MG63 (cell line): ENCODE measurements around the gene HERC2. TPM values are rescaled to one million over a fixed set of nuclear protein-coding genes. Genes with fewer than 3 reads are reported as not detected.
"Not testable (repeated sequence)": the region's sequence is repeated elsewhere in the genome, so short reads cannot be mapped to it uniquely, and the experiment has no call there.

Source experiments
- DNase-seq: peaks from one replicate; pipeline ENCODE4 v3.0.0-alpha.2; 2020
- H3K27me3 ChIP-seq: fragments of 250-450 bp; sonication (Bioruptor Pico); 2 replicates; pipeline ENCODE4 v1.5.1; 2020; ENCODE audit warnings: mild to moderate bottlenecking, moderate library complexity
- H3K36me3 ChIP-seq: fragments of 250-450 bp; sonication (Bioruptor Pico); 2 replicates; pipeline ENCODE4 v1.5.1; 2020; ENCODE audit warnings: mild to moderate bottlenecking, moderate library complexity
- H3K4me3 ChIP-seq: fragments of 250-450 bp; sonication (Bioruptor Pico); 2 replicates; pipeline ENCODE4 v1.5.1; 2020; ENCODE audit warnings: mild to moderate bottlenecking, moderate library complexity
- H3K9me3 ChIP-seq: fragments of 250-450 bp; sonication (Bioruptor Pico); 2 replicates; pipeline ENCODE4 v1.5.1; 2020; ENCODE audit warnings: mild to moderate bottlenecking, moderate library complexity
- total RNA-seq: library from RNA; depleted of rRNA; stranded (reverse); fragments of >200 nt; shearing (Covaris generic); gene quantifications from 2 replicates; pipeline ENCODE4 v1.2.3, GENCODE V29; 2014; ENCODE audit warnings: low replicate concordance

Gene HERC2
- total RNA-seq, 1 experiment from 2014 or later: 27.5 TPM

GRCh38 chr15:28131946-28132345 lies 190.0 kb downstream of the HERC2 start:
- H3K9me3 ChIP-seq: no peaks in the 10 kb centered on the region
- no peak for DNase-seq
- H3K36me3 ChIP-seq: peaks cover 17% of the 10 kb centered on the region
- H3K4me3 ChIP-seq: no peak overlapping the region
- H3K27me3 ChIP-seq: no peaks in the 10 kb centered on the region

DNA sequence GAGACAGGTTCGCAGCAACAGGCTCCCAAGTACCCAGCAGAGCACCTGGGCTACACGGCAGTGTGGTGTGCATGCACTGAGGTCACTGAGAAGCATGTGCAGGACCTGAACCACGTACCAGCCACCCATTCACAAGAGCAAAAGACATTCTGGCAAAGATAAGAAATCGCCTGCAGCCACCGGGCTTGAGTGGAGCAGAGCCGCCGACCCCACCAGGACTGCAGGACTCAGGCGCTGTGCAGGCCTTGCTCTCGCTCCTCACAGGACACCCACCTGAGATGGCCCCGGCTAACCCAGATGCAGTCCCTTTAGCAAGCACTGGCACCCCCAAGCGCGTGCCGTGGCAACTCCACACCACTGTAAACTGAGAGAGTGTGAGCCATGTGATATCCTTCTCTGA lies 190.6 kb downstream of the HERC2 start:
- H3K9me3 ChIP-seq: no peaks in the 10 kb centered on the region
- H3K36me3 ChIP-seq: peaks cover 17% of the 10 kb centered on the region
- no peaks in the 10 kb centered on the region for H3K27me3 ChIP-seq
- no peak overlapping the region for H3K4me3 ChIP-seq
- DNase-seq: no peak

- H3K9me3 ChIP-seq: no peaks in the 10 kb centered on the region
- no peak for DNase-seq
- H3K36me3 ChIP-seq: peaks cover 17% of the 10 kb centered on the region
- H3K4me3 ChIP-seq: no peak overlapping the region
- H3K27me3 ChIP-seq: no peaks in the 10 kb centered on the region
Observed at GRCh38 chr15:28130651-28131050, 191.3 kb downstream of the HERC2 start.

DNA sequence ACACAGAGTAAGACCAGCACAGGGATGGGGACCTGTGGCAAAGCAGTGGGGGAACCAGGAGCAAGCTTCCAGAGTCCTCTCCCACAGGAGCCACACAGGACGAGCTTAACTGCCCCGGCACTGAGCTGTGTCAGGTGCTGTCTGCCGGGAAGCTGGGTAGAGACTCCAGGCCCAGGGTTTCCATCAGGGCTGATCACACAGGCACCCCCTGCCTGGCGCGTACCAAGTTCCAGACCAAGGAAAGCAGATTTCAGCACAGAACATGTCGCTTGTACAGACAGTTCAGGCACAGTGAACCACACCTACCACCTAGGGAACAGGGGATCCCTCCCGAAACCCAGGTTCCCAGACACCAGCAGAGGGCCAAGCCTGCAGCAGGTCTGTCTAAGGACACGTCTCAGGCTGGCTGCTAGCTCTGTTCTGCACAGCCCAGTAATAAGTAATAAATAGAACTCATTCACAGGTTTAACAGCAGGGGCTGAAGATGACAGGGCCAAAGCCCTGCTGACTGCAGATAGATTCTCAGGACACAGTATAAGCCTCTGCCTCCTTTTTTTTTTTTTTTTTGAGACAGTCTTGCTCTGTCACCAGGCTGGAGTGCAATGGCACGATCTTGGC lies 192.6 kb downstream of the HERC2 start:
- Histone ChIP-seq H3K9me3 (no peaks in the 10 kb centered on the region), H3K4me3 (no peak overlapping the region), H3K36me3 (peaks cover 17% of the 10 kb centered on the region), H3K27me3 (no peaks in the 10 kb centered on the region)
- DNase-seq: no peak

DNA sequence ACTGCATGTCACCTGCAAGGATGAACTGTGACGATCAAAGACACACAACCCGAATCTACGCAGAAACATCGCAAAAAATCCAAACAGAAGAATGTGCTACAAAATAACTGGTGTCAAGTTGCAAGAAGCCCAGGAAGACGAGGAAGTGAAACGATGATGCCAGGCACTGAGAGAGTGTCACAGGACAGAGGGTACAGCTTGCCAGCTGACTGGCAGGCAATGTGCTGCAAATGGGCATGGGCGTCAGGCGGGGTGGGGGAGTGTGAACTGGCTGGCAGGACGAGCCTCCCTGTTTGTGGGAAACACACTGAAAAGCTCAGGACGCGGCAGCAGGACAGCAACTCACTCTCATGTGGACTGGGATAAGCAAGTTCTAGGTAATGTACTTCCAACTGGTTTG lies 193.9 kb downstream of the HERC2 start:
- Histone ChIP-seq H3K36me3 (peaks cover 20% of the 10 kb centered on the region), H3K27me3 (no peaks in the 10 kb centered on the region), H3K4me3 (no peak overlapping the region), H3K9me3 (no peaks in the 10 kb centered on the region)
- no peak for DNase-seq

- Histone ChIP-seq H3K36me3 (peaks cover 16% of the 10 kb centered on the region), H3K9me3 (no peaks in the 10 kb centered on the region), H3K27me3 (no peaks in the 10 kb centered on the region), H3K4me3 (no peak overlapping the region)
- DNase-seq: no peak
Observed at GRCh38 chr15:28127036-28127435, 194.9 kb downstream of the HERC2 start.

DNA sequence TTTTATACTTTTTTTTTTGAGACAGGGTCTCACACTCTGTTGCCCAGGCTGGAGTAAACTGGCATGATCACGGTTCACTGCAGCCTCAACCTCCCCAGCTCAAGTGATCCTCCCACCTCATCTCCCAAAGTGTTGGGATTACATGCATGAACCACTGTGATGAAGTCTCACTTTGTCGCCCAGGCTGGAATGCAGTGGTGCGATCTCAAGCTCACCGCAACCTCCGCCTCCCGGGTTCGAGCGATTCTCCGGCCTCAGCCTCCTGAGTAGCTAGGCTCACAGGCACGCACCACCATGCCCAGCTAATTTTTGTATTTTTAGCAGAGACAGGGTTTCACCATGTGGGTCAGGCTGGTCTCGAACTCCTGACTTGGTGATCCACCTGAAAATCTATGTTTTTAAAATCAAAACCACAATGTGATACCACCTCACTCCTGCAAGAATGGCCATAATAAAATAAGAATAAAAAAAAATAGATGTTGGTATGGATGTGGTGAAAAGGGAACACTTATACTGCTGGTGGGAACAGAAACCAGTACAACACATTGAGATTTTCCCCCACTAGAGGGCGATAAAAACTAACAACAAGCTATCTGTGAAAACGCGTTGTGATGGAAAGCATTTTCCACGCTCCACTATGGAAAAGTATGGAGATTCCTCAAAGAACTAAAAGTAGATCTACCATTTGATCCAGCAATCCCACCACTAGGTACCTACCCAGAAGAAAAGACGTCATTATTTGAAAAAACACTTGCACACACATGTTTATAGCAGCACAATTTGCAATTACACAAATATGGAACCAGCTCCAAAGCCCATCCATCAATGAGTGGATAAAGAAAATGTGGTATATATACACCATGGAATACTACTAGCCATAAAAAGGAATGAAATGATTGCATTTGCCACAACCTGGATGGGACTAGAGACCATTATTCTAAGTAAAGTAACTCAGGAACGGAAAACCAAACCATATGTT lies 196.0 kb downstream of the HERC2 start:
- DNase-seq: no peak
- H3K36me3 ChIP-seq: peaks cover 16% of the 10 kb centered on the region
- H3K27me3 ChIP-seq: no peaks in the 10 kb centered on the region
- H3K4me3 ChIP-seq: no peak overlapping the region
- H3K9me3 ChIP-seq: no peaks in the 10 kb centered on the region

DNA sequence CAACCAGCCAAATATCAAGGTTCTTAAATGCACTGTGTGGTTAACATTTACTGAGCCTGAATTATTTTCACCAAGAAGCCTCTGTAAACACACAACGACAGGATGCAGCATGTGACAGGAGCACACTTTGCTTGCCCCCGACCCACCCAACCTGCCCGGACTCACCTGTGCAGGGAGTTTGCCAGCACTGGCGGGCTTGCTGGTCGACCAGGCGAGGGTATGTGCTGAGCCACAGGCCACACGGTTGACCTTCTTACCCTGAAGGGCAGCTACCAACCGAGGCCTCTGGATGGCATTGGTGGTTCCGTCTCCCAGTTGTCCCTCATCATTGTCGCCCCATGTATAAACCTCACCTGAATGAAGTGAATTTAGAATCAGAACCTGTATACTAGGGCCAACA lies 197.1 kb downstream of the HERC2 start:
- no peak for DNase-seq
- no peak overlapping the region for H3K4me3 ChIP-seq
- H3K36me3 ChIP-seq: peaks cover 20% of the 10 kb centered on the region
- no peaks in the 10 kb centered on the region for H3K9me3 ChIP-seq
- no peaks in the 10 kb centered on the region for H3K27me3 ChIP-seq

DNA sequence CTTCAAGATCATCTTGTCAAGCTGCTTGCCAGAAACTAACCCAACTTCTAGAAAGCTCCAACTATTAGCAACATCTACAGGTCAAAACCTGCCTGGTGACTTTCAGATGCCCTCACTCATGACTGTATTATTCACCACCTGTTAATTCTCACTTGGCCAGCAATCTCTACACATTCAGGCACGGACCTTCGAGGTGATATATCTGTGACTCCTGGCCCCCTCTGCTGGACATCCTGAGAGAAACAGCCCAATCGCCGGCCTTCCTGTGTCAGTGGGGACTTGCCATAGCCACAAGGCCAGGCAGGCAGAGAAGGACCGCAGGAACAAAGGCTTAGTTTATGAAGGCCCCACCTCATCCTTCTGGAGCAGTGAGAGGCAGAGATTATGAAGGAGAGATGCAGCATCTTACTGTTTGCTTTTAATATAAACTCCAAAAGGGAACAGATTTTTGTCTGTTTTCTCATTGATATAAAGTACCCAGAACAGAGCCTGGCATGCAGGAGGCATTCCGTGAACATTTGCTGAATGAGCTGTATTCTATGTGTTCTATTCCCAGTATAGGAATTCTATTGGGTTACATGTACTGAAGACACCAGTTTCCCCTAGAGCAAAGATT lies 198.5 kb downstream of the HERC2 start:
- peak; percentile 55 for DNase-seq
- H3K9me3 ChIP-seq: no peaks in the 10 kb centered on the region
- H3K27me3 ChIP-seq: no peaks in the 10 kb centered on the region
- H3K36me3 ChIP-seq: peaks cover 20% of the 10 kb centered on the region
- no peak overlapping the region for H3K4me3 ChIP-seq

DNA sequence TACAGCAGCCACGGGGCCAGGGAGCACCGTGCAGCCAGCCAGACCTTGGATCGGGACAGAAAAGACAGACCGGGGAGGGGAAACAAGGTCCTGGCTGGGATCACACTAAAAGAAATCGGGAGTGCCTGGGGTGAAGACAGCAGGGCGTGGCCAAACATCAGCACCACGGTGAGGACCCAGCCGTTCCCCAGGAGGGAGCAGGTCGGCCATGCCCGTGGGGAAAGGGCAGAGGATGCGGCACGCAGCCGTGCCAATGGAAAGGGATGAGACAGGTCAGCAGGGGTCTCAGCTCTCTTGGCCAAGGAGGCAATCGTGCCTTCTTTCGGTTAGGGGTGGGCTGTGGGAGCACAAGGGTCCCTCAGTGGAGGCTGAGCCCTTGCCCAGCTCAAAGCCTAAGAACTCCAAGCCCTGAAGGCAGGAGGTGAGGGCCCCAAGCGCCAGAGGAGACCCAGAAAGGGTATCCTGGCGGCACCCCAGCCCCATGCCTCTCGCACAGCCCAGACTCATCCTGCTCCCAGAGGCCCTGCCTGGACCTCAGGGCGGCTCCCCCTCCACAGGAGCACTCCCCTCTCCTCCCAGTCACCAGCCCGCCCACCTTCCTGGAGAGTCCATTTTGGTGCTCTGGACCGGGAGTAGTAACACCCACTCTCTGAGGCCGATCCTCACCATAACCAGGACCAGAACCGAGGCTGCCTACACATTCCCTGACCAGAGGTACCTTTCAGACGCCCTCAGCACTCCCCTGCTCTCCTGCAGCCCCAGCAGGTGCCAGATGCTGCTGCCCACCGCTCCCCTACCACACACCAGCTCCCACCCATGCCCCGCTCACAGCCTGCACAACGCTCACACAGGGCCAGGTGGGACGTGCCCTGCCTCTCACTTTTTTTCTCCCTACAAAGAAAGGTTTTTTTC lies 199.7 kb downstream of the HERC2 start:
- DNase-seq: no peak
- peaks cover 20% of the 10 kb centered on the region for H3K36me3 ChIP-seq
- H3K9me3 ChIP-seq: no peaks in the 10 kb centered on the region
- H3K4me3 ChIP-seq: no peak overlapping the region
- no peaks in the 10 kb centered on the region for H3K27me3 ChIP-seq

DNA sequence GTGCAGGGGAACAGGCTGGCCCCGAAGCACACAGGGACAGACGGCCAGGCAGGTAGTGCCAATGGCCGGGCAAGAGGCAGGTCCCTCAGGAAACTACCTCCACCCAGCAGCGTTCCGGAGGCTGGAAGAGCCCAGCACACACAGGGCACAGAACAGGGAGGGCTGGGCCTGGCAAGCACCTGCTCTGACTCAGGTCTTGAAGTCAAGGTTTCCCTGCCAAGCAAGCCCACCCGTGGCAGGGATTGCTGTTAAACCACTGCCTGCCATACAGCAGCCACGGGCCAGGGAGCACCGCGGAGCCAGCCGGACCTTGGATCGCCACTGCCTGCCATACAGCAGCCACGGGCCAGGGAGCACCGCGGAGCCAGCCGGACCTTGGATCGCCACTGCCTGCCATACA lies 200.4 kb downstream of the HERC2 start:
- H3K27me3 ChIP-seq, H3K4me3 ChIP-seq, DNase-seq, H3K9me3 ChIP-seq: not testable (repeated sequence)
- peaks cover 20% of the 10 kb centered on the region for H3K36me3 ChIP-seq

- no peak for DNase-seq
- no peaks in the 10 kb centered on the region for H3K27me3 ChIP-seq
- H3K36me3 ChIP-seq: peaks cover 24% of the 10 kb centered on the region
- no peaks in the 10 kb centered on the region for H3K9me3 ChIP-seq
- no peak overlapping the region for H3K4me3 ChIP-seq
Observed at GRCh38 chr15:28120359-28120640, 201.7 kb downstream of the HERC2 start.

GRCh38 chr15:28118531-28118930 lies 203.4 kb downstream of the HERC2 start:
- no peaks in the 10 kb centered on the region for H3K27me3 ChIP-seq
- H3K9me3 ChIP-seq: no peaks in the 10 kb centered on the region
- no peak overlapping the region for H3K4me3 ChIP-seq
- DNase-seq: no peak
- peaks cover 29% of the 10 kb centered on the region for H3K36me3 ChIP-seq

DNA sequence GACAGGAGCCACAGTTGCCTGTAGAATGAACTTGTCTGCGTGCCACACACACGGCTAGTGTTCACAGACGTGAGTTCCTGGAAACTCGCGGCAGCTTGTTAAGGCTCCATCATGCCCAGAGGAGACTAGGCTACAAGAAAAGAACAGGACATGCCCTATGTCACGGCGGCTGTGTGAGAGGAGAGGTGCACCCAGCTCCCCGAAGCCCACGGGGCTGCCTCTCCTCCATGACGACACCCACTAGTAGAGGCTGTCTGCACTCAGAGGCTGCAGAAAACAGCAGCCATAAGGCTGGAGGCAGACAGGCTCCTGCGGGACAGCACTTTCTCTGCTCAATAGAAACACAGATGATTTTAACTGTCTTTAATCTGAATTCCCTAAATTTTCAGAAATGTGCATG lies 203.9 kb downstream of the HERC2 start:
- no peak for DNase-seq
- no peaks in the 10 kb centered on the region for H3K27me3 ChIP-seq
- no peak overlapping the region for H3K4me3 ChIP-seq
- no peaks in the 10 kb centered on the region for H3K9me3 ChIP-seq
- H3K36me3 ChIP-seq: peaks cover 24% of the 10 kb centered on the region

GRCh38 chr15:28117432-28117990 lies 204.5 kb downstream of the HERC2 start:
- H3K36me3 ChIP-seq: peaks cover 24% of the 10 kb centered on the region
- DNase-seq: no peak
- H3K27me3 ChIP-seq: no peaks in the 10 kb centered on the region
- H3K9me3 ChIP-seq: no peaks in the 10 kb centered on the region
- no peak overlapping the region for H3K4me3 ChIP-seq
